Measurements from ENCODE around the gene ASB11.
A peak's percentile ranks its signal among the peaks of the same experiment; 100 is the strongest.

ASB11 gene

GRCh38 chrX:15336023-15336413, 20.6 kb upstream of the ASB11 start:
- TF ChIP-seq PAX5 (IDR thresholded peaks at IDR 0.05; ENCODE audit: insufficient read depth, low read length, severe bottlenecking) (no peak), TAF1 (IDR thresholded peaks at IDR 0.05; ENCODE audit: low read depth, low read length) (no peak), POLR2A (IDR thresholded peaks at IDR 0.05; ENCODE audit: low read depth, low read length) (no peak), SPI1 (IDR thresholded peaks at IDR 0.05; ENCODE audit: low read depth, low read length) (no peak), POU2F2 (IDR thresholded peaks at IDR 0.05; ENCODE audit: low read depth, low read length) (no peak), POLR2AphosphoS5 (IDR thresholded peaks at IDR 0.05; ENCODE audit: low read depth, low read length) (no peak)
- DNase-seq (ENCODE audit: insufficient read length, low spot score) (no peak), FAIRE-seq (no peak)

GRCh38 chrX:15335135-15336022, 19.9 kb upstream of the ASB11 start, which contains the start of gene PIGA:
PIGA (minus strand) TSS chrX:15335523; CDS start chrX:15331930, 3,593 bp downstream.
- no peak for TF ChIP-seq PAX5 (IDR thresholded peaks at IDR 0.05; ENCODE audit: insufficient read depth, low read length, severe bottlenecking)
- TF ChIP-seq POLR2A (IDR thresholded peaks at IDR 0.05; ENCODE audit: low read depth, low read length), result peak; percentile 63; the same call in 1 of the 2 replicates
- TF ChIP-seq POLR2AphosphoS5 (IDR thresholded peaks at IDR 0.05; ENCODE audit: low read depth, low read length), result 0 out of 2 replicates have a peak, but pooled peaks have one; percentile 46
- TF ChIP-seq TAF1 (IDR thresholded peaks at IDR 0.05; ENCODE audit: low read depth, low read length), result peak; percentile 70
- TF ChIP-seq SPI1 (IDR thresholded peaks at IDR 0.05; ENCODE audit: low read depth, low read length), result no peak
- no peak for TF ChIP-seq POU2F2 (IDR thresholded peaks at IDR 0.05; ENCODE audit: low read depth, low read length)
- FAIRE-seq (peak; percentile 98), DNase-seq (ENCODE audit: insufficient read length, low spot score) (peak; percentile 74)

GRCh38 chrX:15334561-15334960, 19.1 kb upstream of the ASB11 start:
- DNase-seq (ENCODE audit: insufficient read length, low spot score) (no peak), FAIRE-seq (no peak)
- TF ChIP-seq POLR2A (IDR thresholded peaks at IDR 0.05; ENCODE audit: low read depth, low read length), result no peak
- TF ChIP-seq TAF1 (IDR thresholded peaks at IDR 0.05; ENCODE audit: low read depth, low read length), result no peak
- TF ChIP-seq POLR2AphosphoS5 (IDR thresholded peaks at IDR 0.05; ENCODE audit: low read depth, low read length), result no peak
- TF ChIP-seq SPI1 (IDR thresholded peaks at IDR 0.05; ENCODE audit: low read depth, low read length), result no peak
- TF ChIP-seq PAX5 (IDR thresholded peaks at IDR 0.05; ENCODE audit: insufficient read depth, low read length, severe bottlenecking), result no peak
- no peak for TF ChIP-seq POU2F2 (IDR thresholded peaks at IDR 0.05; ENCODE audit: low read depth, low read length)

- FAIRE-seq (no peak), DNase-seq (ENCODE audit: insufficient read length, low spot score) (no peak)
- TF ChIP-seq TAF1 (IDR thresholded peaks at IDR 0.05; ENCODE audit: low read depth, low read length) (no peak), POU2F2 (IDR thresholded peaks at IDR 0.05; ENCODE audit: low read depth, low read length) (no peak), POLR2AphosphoS5 (IDR thresholded peaks at IDR 0.05; ENCODE audit: low read depth, low read length) (no peak), POLR2A (IDR thresholded peaks at IDR 0.05; ENCODE audit: low read depth, low read length) (no peak), SPI1 (IDR thresholded peaks at IDR 0.05; ENCODE audit: low read depth, low read length) (no peak), PAX5 (IDR thresholded peaks at IDR 0.05; ENCODE audit: insufficient read depth, low read length, severe bottlenecking) (no peak)
Observed at GRCh38 chrX:15328821-15329220, 13.4 kb upstream of the ASB11 start.

DNA sequence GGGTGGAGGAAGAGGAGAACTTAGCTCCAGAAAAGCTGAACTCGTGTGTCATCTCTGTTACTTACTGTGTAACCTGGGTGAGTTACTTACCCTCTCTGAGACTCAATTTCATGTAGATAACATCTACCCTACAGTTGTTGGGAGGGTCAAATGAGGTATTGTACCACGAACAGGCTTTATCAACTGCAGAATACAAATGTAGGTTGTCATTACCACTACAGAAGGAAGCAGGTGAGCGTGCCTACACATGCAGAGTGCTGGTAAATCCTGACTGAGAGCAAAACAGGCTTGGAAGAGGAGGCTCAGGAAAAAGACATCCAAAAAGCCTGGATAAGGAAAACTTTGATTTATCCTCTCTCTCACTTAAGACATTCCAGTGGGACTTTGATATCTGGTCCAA, 12.7 kb upstream of the ASB11 start:
- TF ChIP-seq POLR2AphosphoS5 (IDR thresholded peaks at IDR 0.05; ENCODE audit: low read depth, low read length), result no peak
- TF ChIP-seq POU2F2 (IDR thresholded peaks at IDR 0.05; ENCODE audit: low read depth, low read length), result no peak
- no peak for TF ChIP-seq POLR2A (IDR thresholded peaks at IDR 0.05; ENCODE audit: low read depth, low read length)
- no peak for TF ChIP-seq TAF1 (IDR thresholded peaks at IDR 0.05; ENCODE audit: low read depth, low read length)
- no peak for TF ChIP-seq SPI1 (IDR thresholded peaks at IDR 0.05; ENCODE audit: low read depth, low read length)
- no peak for TF ChIP-seq PAX5 (IDR thresholded peaks at IDR 0.05; ENCODE audit: insufficient read depth, low read length, severe bottlenecking)
- DNase-seq (ENCODE audit: insufficient read length, low spot score) (no peak), FAIRE-seq (no peak)

- DNase-seq (ENCODE audit: insufficient read length, low spot score) (no peak), FAIRE-seq (no peak)
- no peak for TF ChIP-seq TAF1 (IDR thresholded peaks at IDR 0.05; ENCODE audit: low read depth, low read length)
- TF ChIP-seq PAX5 (IDR thresholded peaks at IDR 0.05; ENCODE audit: insufficient read depth, low read length, severe bottlenecking), result no peak
- no peak for TF ChIP-seq POLR2AphosphoS5 (IDR thresholded peaks at IDR 0.05; ENCODE audit: low read depth, low read length)
- TF ChIP-seq POLR2A (IDR thresholded peaks at IDR 0.05; ENCODE audit: low read depth, low read length), result no peak
- TF ChIP-seq POU2F2 (IDR thresholded peaks at IDR 0.05; ENCODE audit: low read depth, low read length), result no peak
- TF ChIP-seq SPI1 (IDR thresholded peaks at IDR 0.05; ENCODE audit: low read depth, low read length), result no peak
Observed at GRCh38 chrX:15322472-15322871, 7.0 kb upstream of the ASB11 start.

DNA sequence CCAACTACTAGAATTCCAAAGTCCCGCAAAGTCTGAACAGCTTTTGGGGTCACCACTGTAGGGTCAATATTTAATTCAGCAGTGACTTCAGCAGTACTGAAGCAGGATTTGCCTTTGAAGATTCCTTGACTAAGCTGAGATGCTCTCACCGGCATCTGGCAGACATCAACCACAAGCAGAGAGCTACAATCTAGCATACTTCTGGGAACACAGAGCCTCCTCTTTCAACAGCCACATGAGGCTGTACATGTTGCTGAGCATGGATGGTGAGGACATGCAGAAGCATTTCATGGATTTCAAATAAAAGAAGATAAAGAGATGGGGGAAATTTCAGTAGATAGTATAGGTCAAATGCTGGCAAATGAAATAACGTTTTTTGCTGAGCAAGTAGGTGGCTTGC, 6.6 kb upstream of the ASB11 start:
- TF ChIP-seq POU2F2 (IDR thresholded peaks at IDR 0.05; ENCODE audit: low read depth, low read length), result no peak
- no peak for TF ChIP-seq POLR2AphosphoS5 (IDR thresholded peaks at IDR 0.05; ENCODE audit: low read depth, low read length)
- no peak for TF ChIP-seq PAX5 (IDR thresholded peaks at IDR 0.05; ENCODE audit: insufficient read depth, low read length, severe bottlenecking)
- no peak for TF ChIP-seq POLR2A (IDR thresholded peaks at IDR 0.05; ENCODE audit: low read depth, low read length)
- no peak for TF ChIP-seq TAF1 (IDR thresholded peaks at IDR 0.05; ENCODE audit: low read depth, low read length)
- TF ChIP-seq SPI1 (IDR thresholded peaks at IDR 0.05; ENCODE audit: low read depth, low read length), result no peak
- FAIRE-seq, result no peak

GRCh38 chrX:15321447-15321846, 6.0 kb upstream of the ASB11 start:
- TF ChIP-seq SPI1 (IDR thresholded peaks at IDR 0.05; ENCODE audit: low read depth, low read length) (0 out of 2 replicates have a peak, but pooled peaks have one; percentile 1), POLR2AphosphoS5 (IDR thresholded peaks at IDR 0.05; ENCODE audit: low read depth, low read length) (no peak)
- FAIRE-seq, result no peak

More for the DNA sequence above, 6.6 kb upstream of the ASB11 start:
- no peak for DNase-seq (ENCODE audit: insufficient read length, low spot score)

DNA sequence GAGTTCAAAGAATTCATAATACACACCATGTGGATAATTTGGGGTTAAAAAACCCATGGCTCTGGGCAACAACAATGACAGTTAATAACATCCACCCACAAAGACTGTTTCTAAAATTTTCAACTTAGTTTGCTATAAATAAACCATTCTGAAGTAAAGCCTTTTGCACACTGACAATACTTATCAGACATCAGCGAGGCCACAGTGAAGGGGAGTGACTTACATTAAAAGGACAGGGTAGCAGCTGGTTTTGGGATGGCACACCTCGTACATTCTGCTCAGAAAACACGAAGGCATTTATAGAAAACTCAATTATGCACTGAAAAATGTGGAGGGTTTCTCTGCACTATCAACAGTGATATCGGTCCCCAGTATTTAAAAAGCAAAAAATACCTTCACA, 4.9 kb upstream of the ASB11 start:
- no peak for DNase-seq (ENCODE audit: insufficient read length, low spot score)
- no peak for TF ChIP-seq SPI1 (IDR thresholded peaks at IDR 0.05; ENCODE audit: low read depth, low read length)
- no peak for TF ChIP-seq TAF1 (IDR thresholded peaks at IDR 0.05; ENCODE audit: low read depth, low read length)
- TF ChIP-seq POLR2AphosphoS5 (IDR thresholded peaks at IDR 0.05; ENCODE audit: low read depth, low read length), result no peak
- no peak for TF ChIP-seq PAX5 (IDR thresholded peaks at IDR 0.05; ENCODE audit: insufficient read depth, low read length, severe bottlenecking)
- no peak for TF ChIP-seq POU2F2 (IDR thresholded peaks at IDR 0.05; ENCODE audit: low read depth, low read length)
- TF ChIP-seq POLR2A (IDR thresholded peaks at IDR 0.05; ENCODE audit: low read depth, low read length), result no peak
- FAIRE-seq, result peak; percentile 87

More at GRCh38 chrX:15321447-15321846, 6.0 kb upstream of the ASB11 start:
- no peak for DNase-seq (ENCODE audit: insufficient read length, low spot score)
